Measurements from ENCODE around the gene GLCE. TPM values are rescaled to one million over a fixed set of nuclear protein-coding genes. Genes with fewer than 3 reads are reported as not detected.

GLCE gene
- total and polyA plus RNA-seq, 9 of the 15 experiments (the other 6 are each of a cell fraction or from before 2014, with no cell fraction given) = 4.6 to 12.3 (median 10.6) TPM

DNA sequence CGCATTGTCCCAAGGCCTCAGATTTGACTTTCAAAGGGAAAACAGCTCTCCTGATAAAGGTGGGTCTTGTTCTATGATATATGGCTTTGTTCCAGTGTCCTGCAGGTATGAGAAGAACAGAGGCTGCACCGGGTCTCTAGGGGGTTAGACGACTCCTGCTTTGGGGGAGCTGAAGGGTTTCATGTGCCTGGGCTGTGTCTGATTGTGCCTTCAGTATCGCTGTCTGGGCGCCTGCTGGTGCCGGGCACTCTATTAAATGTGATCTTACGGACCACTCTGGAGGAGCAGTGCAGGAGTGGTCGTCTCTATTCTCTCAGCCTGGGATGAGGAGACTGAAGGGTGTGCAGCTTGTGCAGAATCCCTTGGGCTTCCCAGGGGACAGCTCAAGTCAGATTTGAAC lies 154.3 kb downstream of the GLCE start:
- Histone ChIP-seq H3K36me3 (ENCODE audit: control insufficient read depth, insufficient read depth, low read length) (no peaks in the 10 kb centered on the region), H3K9me1 (ENCODE audit: control insufficient read depth, insufficient read depth, low read length) (no peaks in the 10 kb centered on the region), H4K20me1 (replicated peaks; ENCODE audit: control insufficient read depth, insufficient read depth, low read length) (peaks cover 5% of the 10 kb centered on the region; the same call in 1 of the 2 replicates), H3K79me2 (ENCODE audit: control insufficient read depth, insufficient read depth, low read length) (no peaks in the 10 kb centered on the region), H3K9ac (ENCODE audit: insufficient read depth in 1 of 2, low read depth in 2 of 2, low read length in 2 of 2) (no peak overlapping the region), H3K4me1 (replicated peaks in 1 of 2; ENCODE audit: control insufficient read depth in 2 of 2, insufficient read depth in 2 of 2, low read length in 2 of 2) (0 out of 5 replicates have a peak, but pooled peaks cover 0 to under 1% of the 10 kb centered on the region in 2 experiments), H3K4me2 (ENCODE audit: insufficient read depth, low read length) (no peak overlapping the region), H3K9me3 (replicated peaks; ENCODE audit: control insufficient read depth, insufficient read depth, low read depth, low read length) (no peaks in the 10 kb centered on the region), H3K27me3 (ENCODE audit: control insufficient read depth in 2 of 2, insufficient read depth in 2 of 2, low read length in 2 of 2) (peaks cover 25 to 58% of the 10 kb centered on the region in 2 experiments), H3K27ac (ENCODE audit: extremely low read depth, low read depth, low read length) (no peak overlapping the region), H2AFZ (ENCODE audit: low read depth, low read length) (no peak overlapping the region), H3K4me3 (no peak overlapping the region)
- intact Hi-C loops (cut with micrococcal nuclease) = no loop called here
- WGBS (ENCODE audit: insufficient coverage, low coverage, missing lambda C conversion rate) = 1% methylated on average over 8 of the region's 8 CpGs
- in situ Hi-C loops (cut with MboI) = no loop called here
- CTCF ChIA-PET (ENCODE audit: low intra/inter-chr PET ratio) = no interaction called here
- DNase-seq (ENCODE audit: extremely low read depth in 1 of 4, low spot score in 3 of 4) (no peak), FAIRE-seq (no peak), ATAC-seq (no peak)
- POLR2A ChIA-PET = interaction anchor here (0.7 kb wide), 1 partner anchor 90 kb away, joined by 3 read pairs; no protein-coding TSS in a partner anchor
- TF ChIP-seq RHOXF2B (CRISPR knock-in tag; conservative IDR thresholded peaks at IDR 0.05) (no peak), ZSCAN32 (CRISPR knock-in tag; IDR thresholded peaks at IDR 0.05) (no peak), PCBP2 (IDR thresholded peaks at IDR 0.05; ENCODE audit: low read depth, low read length, poor library complexity, severe bottlenecking) (no peak), SAFB (IDR thresholded peaks at IDR 0.05; ENCODE audit: borderline replicate concordance, low read depth, low read length) (no peak), GATAD2A (IDR thresholded peaks at IDR 0.05) (no peak)
- no TSS peak for BruUV-seq (replicated peaks)

GRCh38 chr15:69315402-69316110 lies 155.1 kb downstream of the GLCE start:
- Histone ChIP-seq H3K4me3 (no peak overlapping the region), H3K79me2 (ENCODE audit: control insufficient read depth, insufficient read depth, low read length) (no peaks in the 10 kb centered on the region), H3K9me3 (replicated peaks; ENCODE audit: control insufficient read depth, insufficient read depth, low read depth, low read length) (no peaks in the 10 kb centered on the region), H4K20me1 (replicated peaks; ENCODE audit: control insufficient read depth, insufficient read depth, low read length) (peaks cover 5% of the 10 kb centered on the region; the same call in 1 of the 2 replicates), H2AFZ (ENCODE audit: low read depth, low read length) (no peak overlapping the region), H3K9ac (ENCODE audit: insufficient read depth in 1 of 2, low read depth in 2 of 2, low read length in 2 of 2) (no peak overlapping the region), H3K27ac (ENCODE audit: extremely low read depth, low read depth, low read length) (no peak overlapping the region), H3K36me3 (ENCODE audit: control insufficient read depth, insufficient read depth, low read length) (no peaks in the 10 kb centered on the region), H3K4me1 (replicated peaks in 1 of 2; ENCODE audit: control insufficient read depth in 2 of 2, insufficient read depth in 2 of 2, low read length in 2 of 2) (peaks cover 0 to 4% of the 10 kb centered on the region in 2 experiments; a peak in 1 of 5 replicates), H3K4me2 (ENCODE audit: insufficient read depth, low read length) (no peak overlapping the region), H3K9me1 (ENCODE audit: control insufficient read depth, insufficient read depth, low read length) (no peaks in the 10 kb centered on the region), H3K27me3 (ENCODE audit: control insufficient read depth in 2 of 2, insufficient read depth in 2 of 2, low read length in 2 of 2) (peaks cover 30 to 63% of the 10 kb centered on the region in 2 experiments)
- in situ Hi-C loops (cut with MboI) = no loop called here
- WGBS (ENCODE audit: insufficient coverage, low coverage, missing lambda C conversion rate) = 1% methylated on average over 9 of the region's 9 CpGs
- DNase-seq (ENCODE audit: extremely low read depth in 1 of 4, low spot score in 3 of 4) (no peak), ATAC-seq (no peak), FAIRE-seq (no peak)
- intact Hi-C loops (cut with micrococcal nuclease) = no loop called here
- CTCF ChIA-PET (ENCODE audit: low intra/inter-chr PET ratio) = no interaction called here
- BruUV-seq (replicated peaks) = no TSS peak
- POLR2A ChIA-PET = interaction anchor here (0.6 kb wide), 2 partner anchors 79 to 137 kb away, joined by 3 to 4 read pairs; no protein-coding TSS in a partner anchor
- TF ChIP-seq MEIS2 (IDR thresholded peaks at IDR 0.05; ENCODE audit: partially characterized antibody) (no peak), BRF1 (IDR thresholded peaks at IDR 0.05; ENCODE audit: borderline replicate concordance, extremely low read depth, insufficient read length) (no peak), NR2C1 (IDR thresholded peaks at IDR 0.05) (no peak), NR2C1 (tag; IDR thresholded peaks at IDR 0.05) (no peak), ZBTB34 (CRISPR knock-in tag; IDR thresholded peaks at IDR 0.05) (no peak)
- TF ChIP-seq, protein P1, sequence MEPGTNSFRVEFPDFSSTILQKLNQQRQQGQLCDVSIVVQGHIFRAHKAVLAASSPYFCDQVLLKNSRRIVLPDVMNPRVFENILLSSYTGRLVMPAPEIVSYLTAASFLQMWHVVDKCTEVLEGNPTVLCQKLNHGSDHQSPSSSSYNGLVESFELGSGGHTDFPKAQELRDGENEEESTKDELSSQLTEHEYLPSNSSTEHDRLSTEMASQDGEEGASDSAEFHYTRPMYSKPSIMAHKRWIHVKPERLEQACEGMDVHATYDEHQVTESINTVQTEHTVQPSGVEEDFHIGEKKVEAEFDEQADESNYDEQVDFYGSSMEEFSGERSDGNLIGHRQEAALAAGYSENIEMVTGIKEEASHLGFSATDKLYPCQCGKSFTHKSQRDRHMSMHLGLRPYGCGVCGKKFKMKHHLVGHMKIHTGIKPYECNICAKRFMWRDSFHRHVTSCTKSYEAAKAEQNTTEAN (CRISPR knock-in tag; IDR thresholded peaks at IDR 0.05) = no peak
